DOHH2 (cell line): ENCODE data around the gene ABCA3.

Source experiments
- H3F3A ChIP-seq: fragments of 200-600 bp; sonication (generic), shearing (Covaris generic); 2 replicates; pipeline ENCODE4 v1.6.0; 2016; ENCODE audit warnings: antibody characterized with exemption, mild to moderate bottlenecking; ENCODE audit not compliant: control insufficient read depth, insufficient read depth
- H3K27ac ChIP-seq: fragments of 200-600 bp; sonication (generic); 2 replicates; pipeline ENCODE4 v1.5.1; 2014; ENCODE audit warnings: low read depth, mild to moderate bottlenecking, low read length, moderate library complexity
- H3K27me3 ChIP-seq: fragments of 200-600 bp; sonication (generic); 2 replicates; pipeline ENCODE4 v1.6.1; 2014; ENCODE audit warnings: mild to moderate bottlenecking, low read length, mixed read lengths; ENCODE audit not compliant: control insufficient read depth
- H3K36me3 ChIP-seq: fragments of 200-600 bp; sonication (generic); 2 replicates; pipeline ENCODE4 v1.6.1; 2014; ENCODE audit warnings: mild to moderate bottlenecking, low read length, moderate library complexity, mixed read lengths; ENCODE audit not compliant: control insufficient read depth
- H3K4me1 ChIP-seq: fragments of 200-600 bp; sonication (generic); 2 replicates; pipeline ENCODE4 v1.6.1; 2014; ENCODE audit warnings: mild to moderate bottlenecking, low read length, mixed read lengths; ENCODE audit not compliant: control insufficient read depth
- H3K4me2 ChIP-seq: fragments of 200-600 bp; sonication (generic); 2 replicates; pipeline ENCODE4 v1.6.0; 2014; ENCODE audit warnings: mild to moderate bottlenecking, low read length, moderate library complexity
- H3K4me3 ChIP-seq: fragments of 200-600 bp; sonication (generic); 2 replicates; pipeline ENCODE4 v1.5.1; 2014; ENCODE audit warnings: mild to moderate bottlenecking, low read length, mixed read lengths
- H3K79me2 ChIP-seq: fragments of 200-600 bp; sonication (generic); 2 replicates; pipeline ENCODE4 v1.6.1; 2014; ENCODE audit warnings: mild to moderate bottlenecking, low read length, mixed read lengths; ENCODE audit not compliant: control insufficient read depth
- H3K9me2 ChIP-seq: fragments of 200-600 bp; sonication (generic); replicated peaks from 2 replicates; pipeline ENCODE4 v1.6.1; 2014; ENCODE audit warnings: mild to moderate bottlenecking, low read length, mixed read lengths; ENCODE audit not compliant: control insufficient read depth
- H3K9me3 ChIP-seq: fragments of 200-600 bp; sonication (generic); 2 replicates; pipeline ENCODE4 v1.6.1; 2014; ENCODE audit warnings: antibody characterized with exemption, low read length, mixed read lengths; ENCODE audit not compliant: control insufficient read depth, insufficient read depth
- H4K20me1 ChIP-seq: fragments of 200-600 bp; sonication (generic); 2 replicates; pipeline ENCODE4 v1.6.0; 2014; ENCODE audit warnings: low read depth, mild to moderate bottlenecking, antibody characterized with exemption, low read length, moderate library complexity; ENCODE audit not compliant: control insufficient read depth, insufficient read depth
- EZH2phosphoT487 ChIP-seq: fragments of 200-600 bp; sonication (generic); IDR thresholded peaks from 2 replicates; pipeline ENCODE4 v1.6.1; 2017; ENCODE audit warnings: borderline replicate concordance, mild to moderate bottlenecking, antibody characterized with exemption, low read length, moderate library complexity, mixed read lengths
- TF ChIP-seq, protein P1 (sequence below): fragments of 200-600 bp; sonication (generic); IDR thresholded peaks from one replicate; pipeline ENCODE4 v1.5.1; 2014; ENCODE audit warnings: antibody characterized with exemption, mild to moderate bottlenecking, low read depth, low read length; ENCODE audit not compliant: poor library complexity, severe bottlenecking

Gene ABCA3

DNA sequence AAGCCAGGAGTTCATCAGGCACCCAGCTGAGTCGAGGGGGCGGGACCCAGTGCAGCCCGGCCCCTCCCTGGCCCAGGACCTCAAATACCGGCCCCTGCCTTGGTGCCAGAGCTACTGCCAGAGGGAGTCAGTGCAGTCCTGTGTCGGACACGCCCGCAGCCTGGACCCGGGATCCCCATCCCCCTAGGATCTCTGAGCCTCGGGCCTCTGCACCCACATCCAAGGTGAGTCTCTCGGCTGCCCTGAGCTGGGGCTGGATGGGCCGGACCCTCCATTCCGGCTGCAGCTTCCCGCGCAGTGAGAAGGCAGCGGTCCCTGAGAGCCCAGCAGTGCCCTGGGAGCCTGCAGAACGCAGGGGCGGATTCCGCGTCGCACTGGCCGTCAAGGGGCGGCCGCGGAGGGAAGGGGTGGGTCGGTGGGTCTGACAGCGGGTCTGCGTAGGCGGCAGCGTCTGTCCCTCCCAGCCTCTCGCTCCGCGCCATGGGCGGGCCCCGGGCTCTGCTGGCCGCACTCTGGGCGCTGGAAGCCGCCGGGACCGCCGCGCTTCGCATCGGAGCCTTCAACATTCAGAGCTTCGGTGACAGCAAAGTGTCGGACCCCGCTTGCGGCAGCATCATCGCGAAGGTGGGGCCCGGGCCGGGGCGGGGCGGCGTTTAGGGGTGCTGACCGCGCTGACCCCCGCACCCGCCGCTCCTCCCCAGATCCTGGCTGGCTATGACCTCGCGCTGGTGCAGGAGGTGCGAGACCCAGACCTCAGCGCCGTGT, 104.0 kb downstream of the ABCA3 start, which contains the start of gene DNASE1L2:
Gene DNASE1L2, plus strand, starts transcription at position 108 of the 765 bp plus-strand sequence. Its CDS starts 373 bp downstream, at position 481.
- Histone ChIP-seq H3K4me2 (no peak within 1 kb of the TSS), H3K27me3 (no peaks in the 10 kb centered on the region), H3F3A (peaks cover 9% of the 10 kb centered on the region; the same call in 1 of the 2 replicates), H4K20me1 (no peaks in the 10 kb centered on the region), H3K9me3 (no peaks in the 10 kb centered on the region), H3K27ac (no peak within 1 kb of the TSS), H3K9me2 (no peaks in the 10 kb centered on the region), H3K79me2 (no peaks in the 10 kb centered on the region), H3K36me3 (peaks cover 51% of the 10 kb centered on the region), H3K4me1 (no peaks in the 10 kb centered on the region), H3K4me3 (no peak within 1 kb of the TSS)
- no peak for TF ChIP-seq EZH2phosphoT487
- TF ChIP-seq, protein P1, sequence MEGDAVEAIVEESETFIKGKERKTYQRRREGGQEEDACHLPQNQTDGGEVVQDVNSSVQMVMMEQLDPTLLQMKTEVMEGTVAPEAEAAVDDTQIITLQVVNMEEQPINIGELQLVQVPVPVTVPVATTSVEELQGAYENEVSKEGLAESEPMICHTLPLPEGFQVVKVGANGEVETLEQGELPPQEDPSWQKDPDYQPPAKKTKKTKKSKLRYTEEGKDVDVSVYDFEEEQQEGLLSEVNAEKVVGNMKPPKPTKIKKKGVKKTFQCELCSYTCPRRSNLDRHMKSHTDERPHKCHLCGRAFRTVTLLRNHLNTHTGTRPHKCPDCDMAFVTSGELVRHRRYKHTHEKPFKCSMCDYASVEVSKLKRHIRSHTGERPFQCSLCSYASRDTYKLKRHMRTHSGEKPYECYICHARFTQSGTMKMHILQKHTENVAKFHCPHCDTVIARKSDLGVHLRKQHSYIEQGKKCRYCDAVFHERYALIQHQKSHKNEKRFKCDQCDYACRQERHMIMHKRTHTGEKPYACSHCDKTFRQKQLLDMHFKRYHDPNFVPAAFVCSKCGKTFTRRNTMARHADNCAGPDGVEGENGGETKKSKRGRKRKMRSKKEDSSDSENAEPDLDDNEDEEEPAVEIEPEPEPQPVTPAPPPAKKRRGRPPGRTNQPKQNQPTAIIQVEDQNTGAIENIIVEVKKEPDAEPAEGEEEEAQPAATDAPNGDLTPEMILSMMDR, result no peak

DNA sequence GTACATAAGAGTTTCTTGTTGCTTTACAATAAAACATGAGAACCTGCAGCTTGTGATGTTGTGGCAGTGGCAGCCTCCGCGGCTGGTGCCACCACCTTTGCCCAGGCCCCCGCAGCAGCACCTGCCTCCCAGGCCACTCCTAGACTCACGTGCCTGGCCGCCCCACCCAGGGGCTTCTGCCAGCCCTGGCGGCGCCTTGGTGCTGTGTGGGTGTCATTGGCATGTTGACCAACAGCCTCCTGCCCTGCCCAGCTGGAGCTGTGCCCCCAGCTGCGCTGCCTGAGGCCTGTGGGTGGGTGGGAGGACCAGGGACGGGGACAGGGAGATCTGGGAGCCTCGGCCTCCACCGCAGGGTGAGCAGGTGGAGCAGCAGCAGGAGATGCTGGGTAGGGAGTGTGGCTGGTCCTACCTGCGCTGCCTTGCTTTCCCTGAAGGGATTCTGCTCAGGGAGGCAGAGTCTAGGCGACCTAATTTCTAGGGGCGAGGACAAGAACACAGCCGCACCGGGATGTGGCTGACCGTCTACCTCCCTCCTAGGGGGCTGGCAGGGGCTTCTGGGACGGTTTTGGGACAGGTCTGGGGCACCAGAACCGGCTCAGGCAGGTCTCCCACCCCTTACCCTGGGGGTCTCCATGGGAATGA, 104.7 kb downstream of the ABCA3 start:
- no peaks in the 10 kb centered on the region for H3K4me1 ChIP-seq
- no peak overlapping the region for H3K4me3 ChIP-seq
- TF ChIP-seq EZH2phosphoT487, result no peak
- TF ChIP-seq, protein P1, result no peak
- peaks cover 56% of the 10 kb centered on the region for H3K36me3 ChIP-seq
- no peaks in the 10 kb centered on the region for H3K9me3 ChIP-seq
- H4K20me1 ChIP-seq, result no peaks in the 10 kb centered on the region
- H3K9me2 ChIP-seq, result no peaks in the 10 kb centered on the region
- H3K27ac ChIP-seq, result no peak overlapping the region
- no peaks in the 10 kb centered on the region for H3K27me3 ChIP-seq
- H3F3A ChIP-seq, result peaks cover 9% of the 10 kb centered on the region; the same call in 1 of the 2 replicates
- no peak overlapping the region for H3K4me2 ChIP-seq
- no peaks in the 10 kb centered on the region for H3K79me2 ChIP-seq

DNA sequence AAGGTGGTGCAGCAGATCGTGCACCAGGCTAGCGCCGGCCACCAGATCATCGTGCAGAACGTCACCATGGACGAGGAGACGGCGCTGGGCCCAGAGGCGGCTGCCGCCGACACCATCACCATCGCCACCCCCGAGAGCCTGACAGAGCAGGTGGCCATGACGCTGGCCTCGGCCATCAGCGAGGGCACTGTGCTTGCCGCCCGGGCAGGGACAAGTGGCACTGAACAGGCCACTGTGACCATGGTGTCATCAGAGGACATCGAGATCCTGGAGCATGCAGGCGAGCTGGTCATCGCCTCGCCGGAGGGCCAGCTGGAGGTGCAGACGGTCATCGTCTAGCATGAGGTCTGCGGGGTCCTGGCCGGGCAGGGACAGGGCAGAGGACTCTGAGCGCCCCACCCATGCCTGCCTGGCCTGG, 105.3 kb downstream of the ABCA3 start:
- H3K36me3 ChIP-seq, result peaks cover 56% of the 10 kb centered on the region
- TF ChIP-seq EZH2phosphoT487, result no peak
- TF ChIP-seq, protein P1, result no peak
- H3F3A ChIP-seq, result peaks cover 9% of the 10 kb centered on the region; the same call in 1 of the 2 replicates
- no peaks in the 10 kb centered on the region for H3K9me2 ChIP-seq
- H3K79me2 ChIP-seq, result no peaks in the 10 kb centered on the region
- H3K27ac ChIP-seq, result no peak overlapping the region
- H4K20me1 ChIP-seq, result no peaks in the 10 kb centered on the region
- H3K27me3 ChIP-seq, result no peaks in the 10 kb centered on the region
- no peak overlapping the region for H3K4me3 ChIP-seq
- H3K4me2 ChIP-seq, result no peak overlapping the region
- H3K4me1 ChIP-seq, result no peaks in the 10 kb centered on the region
- no peaks in the 10 kb centered on the region for H3K9me3 ChIP-seq
